Measurements from ENCODE around the gene FZD4.

The FZD4 gene

DNA sequence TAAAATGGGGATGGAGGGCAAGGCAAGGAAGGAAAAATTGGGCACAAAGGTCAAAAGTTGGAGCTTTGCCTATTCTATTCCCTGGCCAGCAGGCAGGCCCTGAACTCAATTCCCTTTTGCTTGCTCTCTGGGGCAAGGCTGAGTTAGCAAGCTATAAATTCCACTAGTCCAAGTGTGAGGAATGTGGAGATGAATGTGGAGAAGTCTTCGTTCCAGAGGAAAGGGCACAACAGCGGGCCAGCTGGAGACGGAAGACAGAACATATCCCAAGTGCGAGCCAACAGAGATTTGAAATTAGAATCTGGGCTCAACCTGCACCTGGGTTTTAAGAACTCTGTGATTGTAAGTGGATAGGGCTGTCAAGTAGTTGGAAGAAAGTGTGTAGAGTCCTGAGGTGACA is 29.5 kb upstream of the FZD4 start:
- Histone ChIP-seq H3K36me3 (replicated peaks; ENCODE audit: insufficient read depth, low read length) (no peaks in the 10 kb centered on the region), H3K27me3 (replicated peaks; ENCODE audit: insufficient read depth, low read length) (no peaks in the 10 kb centered on the region), H3K4me1 (ENCODE audit: low read length) (no peaks in the 10 kb centered on the region), H3K9me3 (replicated peaks; ENCODE audit: insufficient read depth, low read length) (no peaks in the 10 kb centered on the region), H3K4me2 (ENCODE audit: low read depth, low read length) (no peak overlapping the region), H4K20me1 (ENCODE audit: insufficient read depth, low read length) (no peaks in the 10 kb centered on the region), H3F3A (ENCODE audit: insufficient read depth, low read length) (no peaks in the 10 kb centered on the region), H3K4me3 (ENCODE audit: low read length) (no peak overlapping the region), H3K9me2 (replicated peaks; ENCODE audit: insufficient read depth, low read length) (no peaks in the 10 kb centered on the region), H3K79me2 (ENCODE audit: low read length) (no peaks in the 10 kb centered on the region), H3K27ac (ENCODE audit: low read length) (no peak overlapping the region), H3K9ac (ENCODE audit: low read length) (no peak overlapping the region), H2AFZ (ENCODE audit: low read length) (no peak overlapping the region)
- DNase-seq = no peak
- no peak for TF ChIP-seq EZH2 (optimal IDR thresholded peaks at IDR 0.05; ENCODE audit: low read depth, low read length)
- no peak for TF ChIP-seq EZH2phosphoT487 (IDR thresholded peaks at IDR 0.05; ENCODE audit: low read length)
- TF ChIP-seq, protein P1, sequence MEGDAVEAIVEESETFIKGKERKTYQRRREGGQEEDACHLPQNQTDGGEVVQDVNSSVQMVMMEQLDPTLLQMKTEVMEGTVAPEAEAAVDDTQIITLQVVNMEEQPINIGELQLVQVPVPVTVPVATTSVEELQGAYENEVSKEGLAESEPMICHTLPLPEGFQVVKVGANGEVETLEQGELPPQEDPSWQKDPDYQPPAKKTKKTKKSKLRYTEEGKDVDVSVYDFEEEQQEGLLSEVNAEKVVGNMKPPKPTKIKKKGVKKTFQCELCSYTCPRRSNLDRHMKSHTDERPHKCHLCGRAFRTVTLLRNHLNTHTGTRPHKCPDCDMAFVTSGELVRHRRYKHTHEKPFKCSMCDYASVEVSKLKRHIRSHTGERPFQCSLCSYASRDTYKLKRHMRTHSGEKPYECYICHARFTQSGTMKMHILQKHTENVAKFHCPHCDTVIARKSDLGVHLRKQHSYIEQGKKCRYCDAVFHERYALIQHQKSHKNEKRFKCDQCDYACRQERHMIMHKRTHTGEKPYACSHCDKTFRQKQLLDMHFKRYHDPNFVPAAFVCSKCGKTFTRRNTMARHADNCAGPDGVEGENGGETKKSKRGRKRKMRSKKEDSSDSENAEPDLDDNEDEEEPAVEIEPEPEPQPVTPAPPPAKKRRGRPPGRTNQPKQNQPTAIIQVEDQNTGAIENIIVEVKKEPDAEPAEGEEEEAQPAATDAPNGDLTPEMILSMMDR (IDR thresholded peaks at IDR 0.05; ENCODE audit: low read length) = no peak

DNA sequence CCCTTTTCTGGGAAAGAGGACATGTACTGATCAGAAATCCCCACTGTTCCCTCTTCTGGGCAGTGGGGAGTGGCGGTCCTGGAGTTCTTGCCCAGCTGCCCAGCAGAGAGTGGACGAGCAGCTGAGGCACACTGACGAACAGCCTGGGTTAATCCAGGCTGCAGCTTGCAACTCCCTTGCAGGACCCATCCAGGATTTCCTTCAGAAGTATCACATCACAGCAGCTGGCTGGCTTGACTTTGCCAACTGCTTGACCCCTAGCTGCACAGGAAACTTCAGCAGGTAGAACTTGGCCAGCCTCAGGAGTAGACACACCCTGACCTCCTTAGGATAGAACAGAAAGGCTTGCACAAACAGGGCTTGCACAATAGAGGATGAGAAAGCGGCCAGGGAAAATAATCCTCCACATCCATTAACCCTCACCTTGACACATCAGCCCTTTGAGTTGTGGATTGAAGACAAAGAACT is 27.9 kb upstream of the FZD4 start:
- Histone ChIP-seq H3K4me3 (ENCODE audit: low read length) (no peak overlapping the region), H3K9me3 (replicated peaks; ENCODE audit: insufficient read depth, low read length) (no peaks in the 10 kb centered on the region), H3K79me2 (ENCODE audit: low read length) (no peaks in the 10 kb centered on the region), H4K20me1 (ENCODE audit: insufficient read depth, low read length) (no peaks in the 10 kb centered on the region), H3K36me3 (replicated peaks; ENCODE audit: insufficient read depth, low read length) (no peaks in the 10 kb centered on the region), H3K4me2 (ENCODE audit: low read depth, low read length) (no peak overlapping the region), H3K4me1 (ENCODE audit: low read length) (no peaks in the 10 kb centered on the region), H3K9me2 (replicated peaks; ENCODE audit: insufficient read depth, low read length) (no peaks in the 10 kb centered on the region), H3F3A (ENCODE audit: insufficient read depth, low read length) (no peaks in the 10 kb centered on the region), H2AFZ (ENCODE audit: low read length) (no peak overlapping the region), H3K27ac (ENCODE audit: low read length) (no peak overlapping the region), H3K9ac (ENCODE audit: low read length) (no peak overlapping the region), H3K27me3 (replicated peaks; ENCODE audit: insufficient read depth, low read length) (no peaks in the 10 kb centered on the region)
- no peak for DNase-seq
- TF ChIP-seq EZH2 (optimal IDR thresholded peaks at IDR 0.05; ENCODE audit: low read depth, low read length) (no peak), EZH2phosphoT487 (IDR thresholded peaks at IDR 0.05; ENCODE audit: low read length) (no peak)
- TF ChIP-seq, protein P1 (IDR thresholded peaks at IDR 0.05; ENCODE audit: low read length) = no peak

DNA sequence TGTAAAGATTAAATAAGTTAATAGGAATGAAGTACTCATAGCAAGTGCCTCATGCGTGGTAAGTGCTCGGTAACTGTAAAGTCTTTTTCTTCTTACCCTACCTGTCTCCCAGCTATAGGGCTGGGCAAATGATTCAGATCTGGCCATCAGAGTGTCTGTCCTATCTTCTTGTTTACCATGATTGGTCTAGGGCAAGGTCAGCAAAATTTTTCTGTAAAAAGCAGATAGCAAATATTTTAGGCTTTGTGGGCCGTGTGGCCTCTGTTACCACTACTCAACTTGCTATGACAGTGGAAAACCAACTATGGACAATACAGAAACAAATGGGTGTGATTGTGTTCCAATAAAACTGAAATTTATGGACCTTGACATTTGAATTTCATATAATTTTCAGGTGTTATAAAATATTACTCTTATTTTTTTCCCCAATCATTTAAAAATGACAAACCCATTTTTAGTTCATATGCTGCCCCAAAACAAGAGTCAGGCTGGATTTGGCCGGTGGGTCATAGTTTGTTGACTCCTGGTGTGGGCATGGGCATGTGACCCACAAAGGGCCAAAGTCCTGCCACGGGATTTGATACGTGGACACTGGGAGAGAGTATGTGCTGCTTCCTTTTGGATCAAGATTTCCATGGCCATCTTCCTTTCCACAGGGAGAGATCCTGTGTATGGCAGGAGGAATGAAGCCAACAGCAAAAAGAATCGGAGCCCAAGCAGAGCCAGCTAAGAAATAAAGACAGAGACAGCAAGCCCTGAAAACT is 26.8 kb upstream of the FZD4 start:
- H3K9me3 ChIP-seq (replicated peaks; ENCODE audit: insufficient read depth, low read length) = no peaks in the 10 kb centered on the region
- TF ChIP-seq, protein P1 (IDR thresholded peaks at IDR 0.05; ENCODE audit: low read length) = no peak
- TF ChIP-seq EZH2 (optimal IDR thresholded peaks at IDR 0.05; ENCODE audit: low read depth, low read length) (no peak), EZH2phosphoT487 (IDR thresholded peaks at IDR 0.05; ENCODE audit: low read length) (no peak)
- no peak overlapping the region for H3K4me2 ChIP-seq (ENCODE audit: low read depth, low read length)
- H3K9ac ChIP-seq (ENCODE audit: low read length) = no peak overlapping the region
- H3K9me2 ChIP-seq (replicated peaks; ENCODE audit: insufficient read depth, low read length) = no peaks in the 10 kb centered on the region
- no peak for DNase-seq
- H4K20me1 ChIP-seq (ENCODE audit: insufficient read depth, low read length) = no peaks in the 10 kb centered on the region
- H3K79me2 ChIP-seq (ENCODE audit: low read length) = no peaks in the 10 kb centered on the region
- H3K27me3 ChIP-seq (replicated peaks; ENCODE audit: insufficient read depth, low read length) = no peaks in the 10 kb centered on the region
- H3K4me3 ChIP-seq (ENCODE audit: low read length) = no peak overlapping the region
- no peaks in the 10 kb centered on the region for H3K4me1 ChIP-seq (ENCODE audit: low read length)
- H3F3A ChIP-seq (ENCODE audit: insufficient read depth, low read length) = no peaks in the 10 kb centered on the region
- no peaks in the 10 kb centered on the region for H3K36me3 ChIP-seq (replicated peaks; ENCODE audit: insufficient read depth, low read length)
- no peak overlapping the region for H2AFZ ChIP-seq (ENCODE audit: low read length)
- H3K27ac ChIP-seq (ENCODE audit: low read length) = no peak overlapping the region

All from MM.1S (cell line).